DND-41 (cell line): ENCODE measurements around the gene RTP1.

Experiments
- ATAC-seq: fragments of 200-7000 bp; cut with Tn5 transposase; 3 replicates; pipeline ENCODE4 v1.9.1; 2021; ENCODE audit warnings: low read depth; ENCODE audit not compliant: insufficient read depth
- DNase-seq: peaks from one replicate; pipeline ENCODE4 v3.0.0-alpha.2; 2020
- H2AFZ ChIP-seq: 2 replicates; pipeline ENCODE4 v1.6.0; 2012; ENCODE audit warnings: low read depth, low read length
- H3K27ac ChIP-seq: 2 replicates; pipeline ENCODE4 v1.5.1; 2012; ENCODE audit warnings: low read length, inconsistent platforms
- H3K27me3 ChIP-seq: fragments of 200-600 bp; sonication (generic); 2 replicates; pipeline ENCODE4 v1.6.0; 2012; ENCODE audit warnings: low read length, mild to moderate bottlenecking, inconsistent platforms; ENCODE audit not compliant: insufficient read depth, poor library complexity
- H3K36me3 ChIP-seq: 2 replicates; pipeline ENCODE4 v1.5.1; 2012; ENCODE audit warnings: low read length, inconsistent platforms; ENCODE audit not compliant: insufficient read depth
- H3K4me1 ChIP-seq: 2 replicates; pipeline ENCODE4 v1.5.1; 2012; ENCODE audit warnings: mild to moderate bottlenecking, low read length; ENCODE audit not compliant: insufficient read depth
- H3K4me2 ChIP-seq: 2 replicates; pipeline ENCODE4 v1.6.0; 2012; ENCODE audit warnings: mild to moderate bottlenecking, moderate library complexity, low read length, inconsistent platforms; ENCODE audit not compliant: insufficient read depth
- H3K4me3 ChIP-seq, 2 experiments: fragments of 200-600 bp in 1 of 2; shearing (Covaris generic) in 1 of 2; 2 replicates each; pipeline ENCODE4 v1.5.1; 2012 to 2016; ENCODE audit warnings: inconsistent platforms in 2 of 2, low read length in 2 of 2, mild to moderate bottlenecking in 2 of 2, low read depth in 1 of 2, moderate library complexity in 1 of 2
- H3K79me2 ChIP-seq: 2 replicates; pipeline ENCODE4 v1.6.0; 2012; ENCODE audit warnings: low read length, inconsistent platforms; ENCODE audit not compliant: insufficient read depth
- H3K9ac ChIP-seq: 2 replicates; pipeline ENCODE4 v1.6.0; 2012; ENCODE audit warnings: low read depth, mild to moderate bottlenecking, inconsistent platforms, low read length, moderate library complexity
- H3K9me3 ChIP-seq: 2 replicates; pipeline ENCODE4 v1.5.1; 2012; ENCODE audit warnings: low read length, moderate library complexity, mild to moderate bottlenecking, inconsistent platforms; ENCODE audit not compliant: insufficient read depth, severe bottlenecking
- H4K20me1 ChIP-seq: 2 replicates; pipeline ENCODE4 v1.6.0; 2012; ENCODE audit warnings: low read length; ENCODE audit not compliant: insufficient read depth
- CTCF ChIP-seq: IDR thresholded peaks from 2 replicates; pipeline ENCODE4 v1.5.1; 2012; ENCODE audit warnings: borderline replicate concordance, low read length, moderate library complexity, mild to moderate bottlenecking; ENCODE audit not compliant: poor library complexity, severe bottlenecking; ENCODE audit errors: extremely low read depth
- EZH2 ChIP-seq: IDR thresholded peaks from 3 replicates; pipeline ENCODE4 v1.6.1; 2012; ENCODE audit warnings: borderline replicate concordance, low read depth, mild to moderate bottlenecking, moderate library complexity, low read length, inconsistent platforms; ENCODE audit not compliant: severe bottlenecking

The RTP1 gene

GRCh38 chr3:187243933-187244524, 46.7 kb downstream of the RTP1 start:
- TF ChIP-seq CTCF (no peak), EZH2 (no peak)
- H3K36me3 ChIP-seq = no peaks in the 10 kb centered on the region
- H3K79me2 ChIP-seq = no peaks in the 10 kb centered on the region
- H3K9me3 ChIP-seq = no peaks in the 10 kb centered on the region
- no peak for DNase-seq
- H3K27me3 ChIP-seq = peaks cover 12% of the 10 kb centered on the region
- no peak for ATAC-seq
- no peak overlapping the region for H3K9ac ChIP-seq
- no peaks in the 10 kb centered on the region for H3K4me1 ChIP-seq
- H3K27ac ChIP-seq = no peak overlapping the region
- no peak overlapping the region for H2AFZ ChIP-seq
- no peaks in the 10 kb centered on the region for H4K20me1 ChIP-seq
- H3K4me3 ChIP-seq = no peak overlapping the region
- H3K4me2 ChIP-seq = no peak overlapping the region

GRCh38 chr3:187247398-187247797, 50.1 kb downstream of the RTP1 start:
- DNase-seq (no peak), ATAC-seq (no peak)
- no peak overlapping the region for H3K4me2 ChIP-seq
- H3K9ac ChIP-seq = no peak overlapping the region
- peaks cover 12% of the 10 kb centered on the region for H3K27me3 ChIP-seq
- no peaks in the 10 kb centered on the region for H4K20me1 ChIP-seq
- H3K4me3 ChIP-seq = no peak overlapping the region
- H3K27ac ChIP-seq = no peak overlapping the region
- no peaks in the 10 kb centered on the region for H3K36me3 ChIP-seq
- no peaks in the 10 kb centered on the region for H3K79me2 ChIP-seq
- H2AFZ ChIP-seq = no peak overlapping the region
- H3K4me1 ChIP-seq = no peaks in the 10 kb centered on the region
- H3K9me3 ChIP-seq = no peaks in the 10 kb centered on the region
- TF ChIP-seq CTCF (no peak), EZH2 (no peak)
